NCI-H1930 (cell line): ENCODE data around the gene MCF2L2.

ENCODE experiments used
- DNase-seq, 2 experiments: peaks; one replicate each; lab custom pipeline; 2025; lab: John Stamatoyannopoulos, UW

MCF2L2 gene

DNA sequence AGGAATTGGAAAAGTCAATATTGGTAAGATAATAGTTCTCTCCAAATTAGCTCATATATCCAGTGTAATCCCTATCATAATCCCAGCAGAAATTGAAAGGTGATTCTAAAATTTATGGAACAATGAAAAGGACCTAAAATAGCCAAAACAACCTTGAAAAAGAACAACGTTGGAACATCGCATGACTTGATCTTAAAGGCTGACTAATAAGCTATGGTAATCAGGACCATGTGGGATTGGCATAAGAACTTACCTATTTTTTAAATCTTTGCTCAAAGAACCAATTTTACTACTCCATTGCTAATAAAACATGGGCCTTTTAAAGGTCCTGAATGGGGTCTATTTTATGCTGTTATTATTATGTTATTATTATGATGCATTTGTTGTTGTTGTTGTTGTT is 134.5 kb downstream of the MCF2L2 start:
- DNase-seq: no peak

DNA sequence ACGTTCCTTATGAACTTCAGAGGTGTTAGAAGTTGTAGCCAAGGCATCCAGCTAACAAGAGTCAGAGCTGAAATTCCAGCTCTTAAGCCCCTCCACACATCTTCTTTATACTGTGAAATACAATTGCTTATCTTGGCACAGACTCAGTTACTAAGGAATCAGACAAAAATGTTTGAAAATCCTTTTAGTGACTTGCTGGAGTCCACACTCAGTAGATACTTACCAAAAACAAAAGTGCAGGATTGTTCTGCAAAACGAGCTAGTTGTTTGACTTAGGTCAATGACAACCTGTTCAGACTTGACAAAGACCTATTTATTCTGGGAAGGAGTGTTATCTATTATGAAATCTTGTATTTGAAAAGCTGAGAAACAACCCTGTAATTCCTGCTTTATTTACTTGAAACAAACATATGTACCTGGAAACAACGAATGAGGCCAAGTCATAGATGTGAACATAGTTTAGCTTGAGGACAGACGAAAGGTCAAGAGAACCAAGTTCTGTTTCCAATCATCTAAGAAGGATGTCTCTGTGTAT is 136.9 kb downstream of the MCF2L2 start:
- DNase-seq: no peak

DNA sequence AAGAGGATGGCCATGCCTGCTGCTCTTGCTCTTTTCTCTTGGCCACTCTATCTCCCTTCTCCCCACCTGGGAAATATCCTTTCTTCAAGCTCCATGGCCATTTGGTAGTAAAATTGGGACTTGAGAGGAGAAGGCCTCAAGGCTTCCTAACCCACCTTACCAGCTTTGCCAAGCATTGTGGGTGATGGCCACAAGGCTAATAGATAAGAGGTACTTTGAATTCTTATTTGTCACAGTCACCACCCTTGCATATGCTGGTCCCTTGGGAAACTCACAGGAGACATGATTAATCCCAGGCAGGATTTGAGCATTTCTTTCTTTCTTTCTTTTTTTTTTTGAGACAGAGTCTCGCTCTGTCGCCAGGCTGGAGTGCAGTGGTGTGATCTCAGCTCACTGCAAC is 138.2 kb downstream of the MCF2L2 start:
- DNase-seq: no peak

DNA sequence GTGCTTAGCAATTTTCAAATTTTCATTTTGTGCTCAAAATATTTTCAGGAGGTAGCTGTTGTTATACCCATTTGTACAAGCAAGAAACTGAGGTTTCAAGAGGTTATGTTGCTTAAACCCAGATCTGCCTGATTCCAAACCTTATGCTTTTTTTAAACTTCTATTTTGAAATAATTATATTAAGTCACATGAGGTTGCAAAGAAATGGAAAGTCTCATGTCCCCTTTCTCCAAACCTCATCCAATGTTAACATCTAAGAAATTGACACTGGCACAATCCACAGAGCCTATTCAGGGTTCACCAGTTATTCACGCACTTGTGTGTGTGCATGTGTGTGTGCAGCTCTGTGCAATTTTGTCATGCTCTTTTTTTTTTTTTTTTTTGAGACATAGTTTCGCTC is 140.3 kb downstream of the MCF2L2 start:
- DNase-seq: no peak

DNA sequence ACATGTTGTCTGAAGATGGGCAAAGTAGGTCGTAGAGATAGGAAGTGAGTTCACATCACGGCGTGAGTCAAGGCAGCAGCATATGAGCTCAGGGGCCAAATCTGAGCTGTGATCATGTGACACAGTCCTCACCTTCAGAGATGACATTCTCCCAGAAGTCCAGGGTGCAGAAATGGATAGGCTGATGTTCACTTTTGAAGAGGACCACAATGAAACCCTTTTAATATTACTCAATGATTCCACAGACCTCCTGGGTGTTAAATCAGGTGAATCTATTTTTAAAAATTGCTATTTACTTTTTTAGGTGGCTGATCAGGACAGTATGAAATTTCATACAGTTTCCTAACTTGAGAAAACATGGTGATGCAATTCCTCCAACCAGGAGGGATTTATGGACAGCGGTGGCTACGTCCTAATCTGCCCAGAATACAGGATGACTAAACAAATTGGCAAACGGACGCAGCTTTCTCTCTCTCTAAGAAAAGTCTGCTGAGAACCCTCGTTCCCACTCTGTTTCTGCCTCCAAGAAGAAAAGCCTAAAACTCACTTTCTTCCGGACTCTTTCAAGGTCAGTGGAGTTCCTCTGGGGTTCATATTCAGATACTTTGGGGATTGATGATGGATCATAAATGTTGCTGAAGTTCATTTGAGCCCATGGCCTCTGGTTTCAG is 141.0 kb downstream of the MCF2L2 start:
- no peak for DNase-seq

DNA sequence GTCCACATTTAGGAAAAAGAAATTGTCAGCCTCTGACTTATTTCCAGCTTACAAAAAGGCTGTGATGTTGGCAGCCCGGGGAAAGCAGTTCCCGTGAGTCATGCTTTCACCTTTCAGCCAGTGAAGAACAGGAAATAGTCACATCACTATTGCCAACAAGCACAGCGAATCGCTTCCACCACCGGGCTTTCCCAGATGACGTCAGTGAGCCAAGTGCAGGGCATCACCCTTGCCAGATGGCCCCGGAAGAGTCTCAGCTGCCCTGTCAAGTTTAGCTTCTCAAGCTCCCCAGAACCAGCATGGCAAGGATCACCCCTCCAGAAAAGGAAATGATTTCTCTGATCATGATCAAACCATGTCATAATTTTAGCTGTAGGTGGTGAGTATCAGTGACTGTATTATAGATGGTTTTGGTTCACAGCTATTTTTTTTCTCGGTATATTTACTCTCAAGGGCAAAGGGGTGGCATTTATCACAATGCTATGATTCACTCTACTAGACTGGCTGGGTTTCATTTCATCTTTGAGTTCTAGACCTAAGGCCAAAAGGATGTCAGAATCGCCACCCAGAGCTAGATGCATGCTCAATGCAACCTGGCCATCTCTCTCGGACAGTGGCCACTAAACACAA is 142.5 kb downstream of the MCF2L2 start:
- no peak for DNase-seq

DNA sequence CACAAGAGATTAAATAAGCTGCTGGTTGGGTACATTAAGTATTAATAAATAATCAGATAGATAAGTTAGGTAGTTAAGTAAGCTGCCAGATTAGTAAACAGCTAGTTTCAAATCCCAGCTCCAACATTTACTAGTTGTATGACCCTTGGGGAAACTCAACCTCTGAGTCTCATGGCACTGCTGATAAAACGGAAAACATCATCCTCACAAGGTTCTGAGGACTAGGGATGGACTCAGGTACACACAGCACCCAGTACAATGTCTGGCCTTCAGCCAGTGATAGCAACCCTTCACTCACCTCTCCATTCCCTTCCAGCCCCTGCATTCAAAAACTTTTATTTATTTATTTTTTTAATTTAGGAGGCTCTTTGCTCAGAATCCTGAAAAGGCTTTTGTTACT is 143.1 kb downstream of the MCF2L2 start:
- no peak for DNase-seq

DNA sequence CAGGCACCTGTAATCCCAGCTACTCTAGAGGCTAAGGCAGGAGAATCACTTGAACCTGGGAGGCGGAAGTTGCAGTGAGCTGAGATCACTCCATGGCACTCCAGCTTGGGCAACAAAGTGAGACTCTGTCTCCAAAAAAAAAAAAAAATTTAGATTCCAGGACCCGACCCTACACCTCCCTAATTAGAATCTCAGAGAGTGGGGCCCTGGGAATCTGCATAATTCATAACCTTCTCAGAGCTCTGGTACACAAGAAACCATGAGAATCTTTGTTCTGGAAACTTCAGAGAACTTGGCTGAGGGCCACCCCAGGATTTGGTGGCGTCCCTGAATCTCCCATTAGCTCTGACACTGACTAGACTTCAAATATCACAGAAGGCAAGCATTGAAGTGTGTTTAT is 143.8 kb downstream of the MCF2L2 start:
- no peak for DNase-seq

DNA sequence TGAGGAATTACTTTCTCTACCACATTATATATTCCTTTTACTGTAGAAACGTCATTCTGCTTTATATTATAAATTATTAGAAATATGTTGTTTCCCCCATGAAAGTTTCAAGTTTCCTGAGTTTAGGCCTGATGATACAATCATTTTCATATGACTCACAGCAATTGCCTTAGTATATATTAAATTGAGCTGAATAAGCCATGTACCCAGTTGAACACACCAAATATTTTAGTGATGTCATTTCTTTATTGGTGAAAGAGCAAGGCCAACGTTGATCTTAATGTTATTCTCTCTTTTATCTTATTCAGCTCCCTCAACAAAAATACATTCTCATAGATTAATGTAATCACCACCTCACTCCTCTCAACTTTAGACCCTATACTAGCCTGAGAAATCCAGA is 144.5 kb downstream of the MCF2L2 start:
- no peak for DNase-seq

DNA sequence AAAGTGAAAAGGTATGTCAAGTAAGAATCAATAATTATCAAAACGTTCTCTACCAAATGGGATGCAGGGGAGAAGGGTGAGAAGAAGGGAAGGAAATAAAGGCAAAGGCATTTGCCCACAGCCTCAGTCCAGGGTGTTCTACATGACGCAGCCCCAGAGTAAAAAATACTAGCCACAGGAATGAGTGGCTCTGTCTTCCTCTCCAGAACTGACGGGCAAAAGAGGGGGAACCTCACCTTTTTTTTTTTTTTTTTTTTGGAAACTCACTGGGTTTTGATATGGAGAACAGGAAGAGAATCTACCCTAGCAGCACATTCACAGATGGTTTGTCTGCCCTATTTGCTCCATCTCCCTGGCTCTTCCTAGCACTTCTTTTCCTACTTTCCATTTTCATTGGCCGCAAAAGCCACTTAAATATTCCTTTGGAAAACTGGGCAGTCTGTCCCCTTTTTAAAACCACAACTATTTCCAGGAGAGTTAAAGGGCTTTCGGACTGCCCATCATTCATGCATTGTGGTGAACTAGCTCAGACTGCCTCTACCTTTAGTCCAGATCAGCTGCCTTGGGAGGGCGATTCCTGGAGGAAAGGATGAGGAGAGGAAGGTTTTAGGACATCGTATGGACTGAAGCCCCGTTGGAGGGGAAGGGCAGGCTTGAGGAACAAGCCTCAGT is 147.2 kb downstream of the MCF2L2 start:
- no peak for DNase-seq

DNA sequence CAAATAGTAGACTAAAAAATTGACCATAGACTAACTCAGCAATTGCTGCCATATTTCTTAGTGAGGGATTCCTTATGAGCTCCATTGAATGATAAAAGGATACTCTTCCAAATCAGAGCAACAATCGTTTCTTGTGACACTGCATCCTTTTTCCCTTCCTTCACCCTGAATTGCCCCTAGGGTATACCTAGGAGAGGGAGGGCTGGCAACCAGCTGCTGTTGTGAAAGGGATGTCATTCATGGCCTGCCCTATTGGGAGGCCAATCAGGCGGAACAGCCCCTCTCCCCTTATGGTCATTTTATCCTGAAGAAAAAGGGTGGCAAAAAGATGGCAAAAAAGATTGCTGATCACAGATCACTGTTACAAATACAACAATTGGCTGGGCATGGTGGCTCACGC is 149.0 kb downstream of the MCF2L2 start:
- DNase-seq: no peak

DNA sequence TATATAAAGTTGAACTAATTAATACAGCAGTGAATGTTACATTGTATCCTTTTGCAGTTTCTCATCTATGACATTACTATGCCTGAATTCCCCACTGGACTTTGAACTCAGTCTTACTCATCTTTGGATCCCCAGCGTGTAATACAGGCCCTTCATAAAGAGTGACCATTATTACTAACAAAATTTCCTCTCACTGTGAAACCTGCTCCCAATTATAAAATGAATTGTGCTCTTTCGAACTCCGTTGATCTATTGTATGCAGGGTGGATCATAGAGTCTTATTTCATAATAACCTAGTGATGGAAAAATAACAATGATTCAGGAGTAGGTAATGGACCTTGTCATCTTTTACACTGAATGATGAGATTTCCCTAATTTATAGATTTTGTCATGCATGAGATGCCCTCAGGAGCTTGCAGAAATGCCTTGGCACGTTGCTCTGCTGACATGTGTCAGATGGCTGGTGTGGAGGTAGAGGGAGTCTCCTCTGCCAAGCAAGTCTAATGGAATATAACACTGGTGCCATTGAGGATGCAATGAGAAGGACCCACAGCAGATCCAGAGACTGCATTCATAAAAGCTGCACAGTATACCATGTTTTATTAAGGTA is 149.8 kb downstream of the MCF2L2 start:
- no peak for DNase-seq

DNA sequence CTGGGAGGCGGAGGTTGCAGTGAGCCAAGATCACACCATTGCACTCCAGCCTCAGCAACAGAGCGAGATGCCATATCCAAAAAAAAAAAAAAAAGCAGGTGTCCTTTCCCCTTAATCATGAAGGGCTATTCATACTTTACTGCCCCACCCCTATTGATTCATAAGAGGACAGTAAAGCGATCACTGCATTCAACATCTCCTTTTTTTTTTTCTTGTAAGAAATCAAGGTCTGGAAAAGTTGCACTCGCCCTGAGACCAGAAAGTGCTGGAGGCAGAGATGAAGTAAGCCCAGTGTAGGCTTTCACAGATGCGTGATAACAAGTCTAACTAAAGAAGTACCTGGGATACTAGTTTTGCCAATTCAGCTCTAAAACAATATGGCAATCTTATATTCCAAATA is 151.2 kb downstream of the MCF2L2 start:
- DNase-seq: no peak

DNA sequence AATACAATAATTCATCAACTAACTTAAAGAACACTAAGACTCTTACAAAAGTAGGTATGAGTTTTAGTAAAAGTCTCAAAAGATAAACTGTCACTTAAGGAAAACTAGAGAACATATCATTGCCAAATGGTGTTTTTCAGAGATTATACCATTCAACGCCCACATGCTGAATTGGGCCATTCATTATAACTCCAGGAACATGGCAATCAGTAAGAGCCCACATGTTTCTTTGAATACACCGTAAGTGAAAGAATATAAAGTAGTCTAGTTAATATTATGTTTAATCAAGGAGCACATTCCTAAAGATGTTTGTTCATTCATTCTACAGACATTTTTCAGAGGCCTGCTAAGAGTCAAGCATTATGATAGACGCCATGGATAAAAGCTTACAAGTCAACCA is 152.5 kb downstream of the MCF2L2 start:
- no peak for DNase-seq

DNA sequence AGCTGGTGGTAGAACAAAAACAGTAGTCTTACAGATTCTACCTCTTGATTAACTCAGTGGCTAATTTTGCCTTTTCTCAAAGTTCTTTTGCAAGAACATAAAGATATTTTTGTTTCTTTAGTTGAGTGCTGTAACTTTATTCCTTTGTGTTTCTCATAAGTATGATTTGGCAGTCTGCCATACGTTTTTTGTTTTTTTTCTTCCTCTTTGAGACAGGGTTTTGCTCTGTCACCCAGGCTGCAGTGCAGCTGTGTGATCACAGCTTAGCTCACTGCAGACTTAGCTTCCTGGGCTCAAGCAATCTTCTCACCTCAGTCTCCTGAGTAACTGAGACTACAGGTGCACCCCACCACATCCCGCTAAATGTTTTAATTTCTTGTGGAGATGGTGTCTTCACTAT is 153.0 kb downstream of the MCF2L2 start:
- DNase-seq: no peak

DNA sequence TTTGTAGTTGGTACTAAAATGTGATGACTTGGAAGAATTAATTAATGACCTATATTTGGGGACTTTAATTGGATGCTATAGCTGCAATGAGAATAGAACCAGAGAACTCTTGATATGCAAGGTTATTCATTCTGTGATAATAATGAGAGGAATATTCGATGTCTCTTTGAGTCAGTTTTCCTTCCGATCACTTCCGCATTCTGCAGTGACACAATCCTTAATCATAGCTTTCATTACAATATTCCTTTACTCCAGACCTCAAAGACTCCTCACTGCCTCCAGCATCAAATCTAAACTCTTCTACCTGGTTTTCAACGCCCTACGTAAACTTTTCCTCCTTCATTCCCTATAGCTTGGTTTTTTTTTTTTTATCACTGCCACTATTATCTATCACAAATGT is 153.8 kb downstream of the MCF2L2 start:
- no peak for DNase-seq

DNA sequence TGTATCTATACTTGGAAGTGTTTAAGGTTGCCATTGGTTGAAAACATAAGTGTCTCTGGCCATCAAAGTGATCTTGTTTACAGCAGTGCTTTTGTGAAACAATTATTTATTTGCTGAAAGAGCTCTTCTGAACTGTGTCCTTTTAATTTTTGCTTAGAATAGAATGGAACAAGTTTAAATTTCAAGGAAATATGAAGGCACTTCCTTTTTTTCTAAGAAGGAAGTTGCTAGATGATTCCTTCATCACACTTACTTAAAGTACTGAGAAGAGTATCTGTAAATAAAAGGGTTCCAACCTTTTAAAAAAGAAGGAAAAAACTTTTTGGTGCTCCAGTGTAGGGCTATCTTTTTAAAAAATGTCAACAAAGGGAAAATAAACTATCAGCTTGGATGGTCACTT is 155.6 kb downstream of the MCF2L2 start:
- no peak for DNase-seq

DNA sequence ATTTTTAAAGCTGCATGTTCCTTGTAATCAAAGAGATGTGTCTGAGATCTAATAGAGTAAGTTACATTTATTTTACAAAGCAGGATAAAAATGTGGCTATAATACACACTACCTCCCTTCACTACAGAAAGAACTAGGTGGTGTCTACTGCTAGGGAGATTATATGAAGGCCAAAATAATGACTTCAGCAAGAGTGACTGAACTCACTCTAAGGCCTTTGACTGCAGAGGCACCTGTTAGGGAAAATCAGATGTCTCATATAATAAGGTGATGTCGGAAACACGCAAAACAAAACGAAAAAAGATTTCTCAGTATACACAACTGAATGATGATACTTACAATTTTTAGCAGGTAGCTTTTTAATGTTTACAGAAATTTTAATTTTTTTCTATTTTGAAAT is 156.3 kb downstream of the MCF2L2 start:
- no peak for DNase-seq

DNA sequence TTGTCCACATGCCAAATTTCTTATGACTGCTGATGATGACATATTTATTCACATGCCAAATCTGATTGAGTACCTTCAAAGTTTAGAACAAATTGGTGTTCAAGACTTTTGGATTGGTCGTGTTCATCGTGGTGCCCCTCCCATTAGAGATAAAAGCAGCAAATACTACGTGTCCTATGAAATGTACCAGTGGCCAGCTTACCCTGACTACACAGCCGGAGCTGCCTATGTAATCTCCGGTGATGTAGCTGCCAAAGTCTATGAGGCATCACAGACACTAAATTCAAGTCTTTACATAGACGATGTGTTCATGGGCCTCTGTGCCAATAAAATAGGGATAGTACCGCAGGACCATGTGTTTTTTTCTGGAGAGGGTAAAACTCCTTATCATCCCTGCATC is 158.1 kb downstream of the MCF2L2 start:
- DNase-seq: no peak

DNA sequence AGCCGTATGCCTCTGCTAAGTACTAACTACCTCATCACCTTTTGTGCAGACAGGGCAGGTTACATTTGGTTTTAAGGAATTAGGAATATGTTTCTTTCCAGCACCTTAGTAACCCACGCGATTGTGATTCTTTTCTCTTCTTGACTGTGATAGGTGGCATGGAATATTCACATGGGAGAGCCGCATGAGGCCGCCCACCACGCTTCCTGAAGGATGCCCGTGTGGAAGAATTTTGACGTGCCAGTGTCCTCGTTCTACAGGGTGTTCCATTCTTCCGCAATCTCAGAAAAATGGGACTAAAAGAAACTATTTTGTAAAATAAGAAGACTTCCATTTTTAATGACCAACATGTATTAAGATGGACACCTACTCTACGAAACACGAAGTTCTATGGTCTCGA is 159.1 kb downstream of the MCF2L2 start:
- no peak for DNase-seq

DNA sequence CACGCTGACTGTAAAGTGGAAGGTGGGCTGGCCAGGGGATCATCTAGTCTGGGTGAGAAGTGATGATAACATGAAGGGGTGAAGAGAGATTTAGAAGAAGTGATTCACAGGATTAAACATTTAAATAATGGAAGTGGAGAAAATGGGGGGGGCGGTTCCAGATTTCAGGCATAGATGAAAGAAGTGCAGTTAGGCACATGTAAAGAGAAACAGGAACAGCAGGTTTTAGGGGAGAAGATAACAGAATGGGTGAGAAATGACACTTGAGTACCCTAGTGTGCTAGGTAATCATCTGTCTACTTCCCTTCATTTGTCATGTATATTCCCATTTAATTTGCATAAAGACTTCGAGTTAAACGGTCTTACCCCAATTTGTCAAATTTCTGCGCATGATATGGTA is 160.1 kb downstream of the MCF2L2 start:
- no peak for DNase-seq

DNA sequence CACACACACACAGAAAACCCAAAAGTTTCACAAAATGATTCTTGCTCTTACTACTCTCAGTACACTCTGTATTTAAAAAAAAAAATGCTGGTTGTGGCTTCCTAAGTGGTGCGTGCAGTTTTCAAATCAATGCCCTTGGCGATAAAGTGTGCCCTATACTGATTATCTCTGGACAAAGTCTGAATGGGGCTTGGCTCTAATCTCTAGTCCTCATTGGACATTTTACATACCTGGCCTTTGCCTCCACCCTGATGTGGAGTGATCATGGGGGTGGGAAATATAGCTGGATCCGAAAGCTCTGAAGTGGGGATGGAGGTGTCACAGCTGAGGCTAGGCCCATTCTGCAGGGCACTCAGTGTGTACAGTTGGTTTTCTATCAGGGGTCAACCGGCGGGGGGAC is 161.3 kb downstream of the MCF2L2 start:
- DNase-seq: no peak

DNA sequence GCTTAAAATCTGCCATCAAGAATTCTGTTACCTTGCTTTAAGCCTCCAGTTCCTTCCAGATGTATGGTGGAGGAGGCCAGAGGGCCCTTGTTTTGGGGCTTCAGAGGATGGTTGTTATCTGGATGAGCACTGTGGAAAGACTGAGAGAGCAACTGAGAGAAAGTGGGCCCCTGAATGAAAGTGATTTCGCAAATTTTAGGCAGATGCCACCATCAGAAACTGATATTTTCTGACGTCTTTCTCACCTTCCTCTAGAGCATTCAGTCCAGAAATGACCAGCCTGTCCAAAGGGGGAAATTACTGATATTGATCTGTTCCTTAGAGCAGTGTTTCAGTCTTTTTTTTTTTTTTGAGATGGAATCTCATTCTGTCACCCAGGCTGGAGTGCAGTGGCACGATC is 162.0 kb downstream of the MCF2L2 start:
- DNase-seq: no peak
